ENCODE data around the gene EML3. TPM values are rescaled to one million over a fixed set of nuclear protein-coding genes. Genes with fewer than 3 reads are reported as not detected.
"Not testable (repeated sequence)": the region's sequence is repeated elsewhere in the genome, so short reads cannot be mapped to it uniquely, and the experiment has no call there.

Gene EML3
- total RNA-seq, 1 donor from 2014 or later = 91.1 TPM

DNA sequence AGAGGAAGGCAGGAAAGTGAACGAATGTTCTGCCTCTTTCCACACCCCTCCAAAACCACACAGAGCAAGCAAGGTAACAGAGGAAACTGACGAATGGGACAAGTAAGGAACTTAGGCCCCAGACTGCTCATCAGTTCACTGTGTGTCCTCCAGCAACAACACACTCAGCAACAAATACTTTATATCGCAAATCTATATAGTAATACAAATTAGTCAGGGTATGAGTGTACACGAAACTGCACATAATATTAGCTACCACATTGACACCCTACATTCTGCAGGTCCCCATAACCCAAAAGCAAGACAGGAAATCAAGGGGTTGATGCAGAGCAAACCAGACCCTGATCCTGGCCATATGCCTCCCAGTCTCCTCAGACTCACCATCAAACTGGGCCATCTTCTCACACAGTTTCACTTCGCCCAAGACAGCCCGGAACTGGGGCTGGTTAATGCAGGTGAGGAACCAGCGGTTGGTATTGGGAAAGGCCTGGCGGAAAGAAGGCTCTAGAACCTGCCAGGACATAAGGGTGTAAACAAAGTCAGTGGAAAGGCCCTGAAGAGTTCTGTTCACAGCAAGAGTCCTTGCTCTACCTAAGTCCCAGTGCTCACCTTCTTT is 45.4 kb downstream of the EML3 start:
- no peak for DNase-seq
- ATAC-seq = no peak
- Histone ChIP-seq H3K4me3 (no peak overlapping the region), H3K27me3 (no peaks in the 10 kb centered on the region), H3K36me3 (peaks cover 95% of the 10 kb centered on the region), H3K4me1 (peaks cover 5% of the 10 kb centered on the region), H3K27ac (no peak overlapping the region), H3K9me3 (no peaks in the 10 kb centered on the region)
- intact Hi-C loops (cut with DNase I) = loop anchor here (5.0 kb wide), 1 partner anchor 145 kb away; no protein-coding TSS in a partner anchor
- TF ChIP-seq CTCF (IDR thresholded peaks at IDR 0.05) = no peak

- Histone ChIP-seq H3K36me3 (peaks cover 95% of the 10 kb centered on the region), H3K27me3 (no peaks in the 10 kb centered on the region), H3K4me1 (no peaks in the 10 kb centered on the region), H3K27ac (no peak overlapping the region), H3K9me3 (no peaks in the 10 kb centered on the region), H3K4me3 (no peak overlapping the region)
- DNase-seq = no peak
- no peak for ATAC-seq
- no peak for TF ChIP-seq CTCF (IDR thresholded peaks at IDR 0.05)
- intact Hi-C loops (cut with DNase I) = loop anchor here (5.0 kb wide), 1 partner anchor 144 kb away; no protein-coding TSS in a partner anchor
These were observed 46.3 kb downstream of the EML3 start for GRCh38 chr11:62566247-62566646.

DNA sequence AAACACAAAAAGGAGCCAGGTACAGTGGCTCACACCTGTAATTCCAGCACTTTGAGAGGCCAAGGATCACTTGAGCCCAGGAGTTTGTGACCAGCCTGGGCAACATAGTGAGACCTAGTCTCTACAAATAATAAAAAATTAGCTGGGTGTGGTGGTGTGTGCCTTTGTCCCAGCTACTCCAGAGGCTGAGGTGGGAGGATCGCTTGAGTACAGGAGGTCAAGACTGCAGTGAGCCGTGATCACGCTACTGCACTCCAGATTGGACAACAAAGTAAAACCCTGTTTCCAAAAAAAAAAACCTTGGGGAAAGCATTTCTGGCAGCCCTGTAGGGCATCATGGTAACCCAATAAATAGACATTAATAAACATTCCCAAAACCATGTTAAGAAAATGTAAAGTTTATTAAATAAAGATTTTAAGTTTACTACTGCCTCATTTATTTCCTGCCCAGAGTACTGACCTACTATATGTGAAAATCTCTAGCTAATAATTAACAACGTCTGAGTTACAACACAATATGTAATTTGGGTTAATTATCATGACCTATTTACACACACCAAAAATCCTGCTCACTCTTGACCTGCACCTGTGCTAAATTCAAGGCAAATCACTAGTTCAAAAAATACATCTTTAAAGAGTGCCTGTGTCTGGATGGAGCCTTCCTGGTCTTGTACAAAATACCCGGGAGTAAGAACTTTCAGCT is 47.3 kb downstream of the EML3 start:
- H3K27me3 ChIP-seq = no peaks in the 10 kb centered on the region
- no peak overlapping the region for H3K4me3 ChIP-seq
- intact Hi-C loops (cut with DNase I) = loop anchor here (5.0 kb wide), 1 partner anchor 143 kb away; no protein-coding TSS in a partner anchor
- TF ChIP-seq CTCF (IDR thresholded peaks at IDR 0.05) = no peak
- H3K27ac ChIP-seq = no peak overlapping the region
- ATAC-seq (no peak), DNase-seq (no peak)
- H3K9me3 ChIP-seq = no peaks in the 10 kb centered on the region
- H3K4me1 ChIP-seq = peaks cover 9% of the 10 kb centered on the region
- H3K36me3 ChIP-seq = peaks cover 90% of the 10 kb centered on the region

GRCh38 chr11:62561677-62562230 is 50.8 kb downstream of the EML3 start:
- H3K27ac ChIP-seq = peak overlapping the region; percentile 72
- ATAC-seq; H3K4me3 ChIP-seq; H3K27me3 ChIP-seq; intact Hi-C loops (cut with DNase I); DNase-seq; H3K9me3 ChIP-seq: not testable (repeated sequence)
- H3K4me1 ChIP-seq = peaks cover 37% of the 10 kb centered on the region
- peaks cover 78% of the 10 kb centered on the region for H3K36me3 ChIP-seq

GRCh38 chr11:62560566-62561103 is 51.9 kb downstream of the EML3 start:
- Histone ChIP-seq H3K36me3 (peaks cover 67% of the 10 kb centered on the region), H3K27me3 (no peaks in the 10 kb centered on the region), H3K4me3 (no peak overlapping the region), H3K9me3 (no peaks in the 10 kb centered on the region), H3K4me1 (peaks cover 48% of the 10 kb centered on the region), H3K27ac (peak overlapping the region; percentile 72)
- intact Hi-C loops (cut with DNase I) = no loop called here
- TF ChIP-seq CTCF (IDR thresholded peaks at IDR 0.05) = peak; percentile 83
- ATAC-seq = peak; percentile 91
- peak; percentile 88 for DNase-seq

DNA sequence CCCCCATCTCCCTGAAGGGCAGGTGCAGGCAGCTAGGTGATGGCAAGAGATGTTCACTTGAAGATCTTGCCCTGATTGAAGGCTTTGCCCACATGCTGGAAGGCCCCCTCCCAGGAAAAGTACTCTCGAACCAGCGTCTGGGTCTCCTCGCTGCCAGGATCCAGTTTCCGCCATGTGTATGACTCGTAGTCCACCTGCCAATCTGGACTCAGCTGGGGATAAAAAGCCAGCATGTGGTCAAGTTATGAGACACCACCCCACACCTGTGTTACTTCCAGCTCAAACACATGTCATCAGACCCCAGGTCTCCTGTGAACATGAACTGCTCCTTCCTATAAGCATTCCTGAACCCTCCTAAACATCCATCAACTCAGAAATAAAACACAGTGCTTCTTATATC is 52.9 kb downstream of the EML3 start:
- ATAC-seq; H3K27me3 ChIP-seq; DNase-seq; H3K9me3 ChIP-seq; H3K4me3 ChIP-seq; intact Hi-C loops (cut with DNase I): not testable (repeated sequence)
- Histone ChIP-seq H3K27ac (peak overlapping the region; percentile 65), H3K4me1 (peaks cover 58% of the 10 kb centered on the region), H3K36me3 (peaks cover 57% of the 10 kb centered on the region)
